ENCODE results near the gene HK2. TPM values are rescaled to one million over a fixed set of nuclear protein-coding genes. Genes with fewer than 3 reads are reported as not detected.
A peak's percentile ranks its signal among the peaks of the same experiment; 100 is the strongest.

The HK2 gene
- total and polyA plus RNA-seq, 2 of the 4 experiments (the other 2 are of a cell fraction): 17.4 to 20.9 TPM

DNA sequence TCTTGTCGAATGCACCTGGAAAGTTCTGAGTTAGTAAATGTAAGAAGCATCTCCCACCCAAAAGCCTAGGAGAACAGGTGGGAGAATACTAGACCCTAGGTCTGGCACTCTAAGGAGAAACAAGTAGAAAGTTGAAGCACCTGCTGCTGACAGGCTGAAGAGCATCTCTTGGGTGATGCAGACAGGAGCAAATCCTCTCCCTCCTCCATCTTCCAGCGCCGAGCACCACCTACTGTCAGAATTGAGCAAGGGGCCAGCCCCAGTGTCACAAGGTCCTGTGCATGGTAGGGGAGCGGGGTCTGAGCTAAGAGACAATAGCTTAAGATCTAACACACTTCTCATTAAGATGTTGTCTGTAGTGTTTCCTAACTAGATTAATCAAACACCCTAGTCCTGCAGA, 52.9 kb downstream of the HK2 start:
- TF ChIP-seq RCOR1 (IDR thresholded peaks at IDR 0.05; ENCODE audit: insufficient replicate concordance, low read length) (no peak), MXI1 (IDR thresholded peaks at IDR 0.05; ENCODE audit: borderline replicate concordance, low read depth, low read length) (no peak), NFE2L2 (IDR thresholded peaks at IDR 0.05; ENCODE audit: low read depth, low read length) (no peak), SMC3 (IDR thresholded peaks at IDR 0.05; ENCODE audit: low read depth, low read length) (no peak), MAFK (IDR thresholded peaks at IDR 0.05; ENCODE audit: low read depth, low read length) (no peak), FOS (IDR thresholded peaks at IDR 0.05; ENCODE audit: low read depth, low read length) (no peak), CEBPB (IDR thresholded peaks at IDR 0.05; ENCODE audit: low read depth, low read length) (no peak), RFX5 (IDR thresholded peaks at IDR 0.05; ENCODE audit: low read depth, low read length) (no peak)
- TF ChIP-seq, protein P1, sequence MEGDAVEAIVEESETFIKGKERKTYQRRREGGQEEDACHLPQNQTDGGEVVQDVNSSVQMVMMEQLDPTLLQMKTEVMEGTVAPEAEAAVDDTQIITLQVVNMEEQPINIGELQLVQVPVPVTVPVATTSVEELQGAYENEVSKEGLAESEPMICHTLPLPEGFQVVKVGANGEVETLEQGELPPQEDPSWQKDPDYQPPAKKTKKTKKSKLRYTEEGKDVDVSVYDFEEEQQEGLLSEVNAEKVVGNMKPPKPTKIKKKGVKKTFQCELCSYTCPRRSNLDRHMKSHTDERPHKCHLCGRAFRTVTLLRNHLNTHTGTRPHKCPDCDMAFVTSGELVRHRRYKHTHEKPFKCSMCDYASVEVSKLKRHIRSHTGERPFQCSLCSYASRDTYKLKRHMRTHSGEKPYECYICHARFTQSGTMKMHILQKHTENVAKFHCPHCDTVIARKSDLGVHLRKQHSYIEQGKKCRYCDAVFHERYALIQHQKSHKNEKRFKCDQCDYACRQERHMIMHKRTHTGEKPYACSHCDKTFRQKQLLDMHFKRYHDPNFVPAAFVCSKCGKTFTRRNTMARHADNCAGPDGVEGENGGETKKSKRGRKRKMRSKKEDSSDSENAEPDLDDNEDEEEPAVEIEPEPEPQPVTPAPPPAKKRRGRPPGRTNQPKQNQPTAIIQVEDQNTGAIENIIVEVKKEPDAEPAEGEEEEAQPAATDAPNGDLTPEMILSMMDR (conservative IDR thresholded peaks at IDR 0.05; ENCODE audit: low read depth, low read length): no peak
- BruUV-seq (replicated peaks): no TSS peak
- ATAC-seq (ENCODE audit: low read depth): no peak; the same call in 1 of the 2 replicates
- Histone ChIP-seq H3K9ac (ENCODE audit: low read depth, low read length) (no peak overlapping the region), H2BK20ac (ENCODE audit: low read depth, low read length) (peak overlapping the region; percentile 82; the same call in 1 of the 2 replicates), H2AK5ac (ENCODE audit: low read depth, low read length) (peak overlapping the region; percentile 49), H3K4me3 (ENCODE audit: insufficient read depth, low read depth, low read length) (no peak overlapping the region), H3K18ac (ENCODE audit: low read depth, low read length) (no peak overlapping the region), H3K9me3 (ENCODE audit: control insufficient read depth, insufficient read depth, low read length) (no peaks in the 10 kb centered on the region), H3K27ac (ENCODE audit: insufficient read depth, low read length) (peak overlapping the region; percentile 62; the same call in 1 of the 2 replicates), H3K14ac (replicated peaks; ENCODE audit: low read depth, low read length) (peak overlapping the region; percentile 75), H3K4me1 (ENCODE audit: control insufficient read depth, insufficient read depth, low read length) (peaks cover 16% of the 10 kb centered on the region), H3K9me1 (ENCODE audit: insufficient read depth, low read length) (peaks cover 34% of the 10 kb centered on the region), H3K23ac (ENCODE audit: low read depth, low read length) (peak overlapping the region; percentile 18; the same call in 1 of the 2 replicates), H2AK9ac (replicated peaks; ENCODE audit: low read depth, low read length, poor library complexity) (peak overlapping the region; percentile 3), H3K4ac (ENCODE audit: low read depth, low read length) (peak overlapping the region; percentile 92), H4K91ac (ENCODE audit: insufficient read depth, low read depth, low read length) (peak overlapping the region; percentile 70; the same call in 1 of the 2 replicates), H2BK15ac (ENCODE audit: low read depth, low read length) (peak overlapping the region; percentile 26; the same call in 1 of the 3 replicates), H4K5ac (ENCODE audit: low read depth, low read length) (no peak overlapping the region), H2BK5ac (ENCODE audit: low read depth, low read length, poor library complexity, severe bottlenecking) (peak overlapping the region; percentile 69), H3K4me2 (ENCODE audit: low read depth, low read length) (no peak overlapping the region), H2BK120ac (ENCODE audit: low read depth, low read length) (peak overlapping the region; percentile 93), H3K27me3 (ENCODE audit: control insufficient read depth, insufficient read depth, low read length) (no peaks in the 10 kb centered on the region), H3K56ac (ENCODE audit: extremely low read depth, insufficient read depth, low read length) (no peak overlapping the region; the same call in 1 of the 2 replicates), H2AFZ (replicated peaks; ENCODE audit: low read length, poor library complexity) (no peak overlapping the region), H3K36me3 (ENCODE audit: control insufficient read depth, insufficient read depth, low read length) (peaks cover 76% of the 10 kb centered on the region), H3K79me1 (ENCODE audit: low read depth in 1 of 2, low read length in 2 of 2) (peaks cover 4 to 17% of the 10 kb centered on the region in 2 experiments; a peak in 3 of 4 replicates), H4K20me1 (ENCODE audit: insufficient read depth, low read length) (peaks cover 8% of the 10 kb centered on the region; the same call in 1 of the 2 replicates), H4K8ac (ENCODE audit: low read depth in 2 of 2, low read length in 2 of 2) (peak overlapping the region in 1 of 2 experiments; percentile 76; a peak in 2 of 4 replicates)
- dilution Hi-C loops (cut with HindIII; ENCODE audit: low sequenced_read_pairs, unreplicated experiment): no loop called here
- in situ Hi-C loops (cut with MboI; ENCODE audit: low sequenced_read_pairs): no loop called here
- POLR2A ChIA-PET (ENCODE audit: unreplicated experiment): no interaction called here
- no peak for DNase-seq
- no CpG with 5 or more reads among the region's 4 CpGs for WGBS, 2 experiments (ENCODE audit: extremely low coverage in 2 of 2, insufficient read length in 1 of 2)
- intact Hi-C loops (cut with micrococcal nuclease): no loop called here
- CTCF ChIA-PET: interaction anchor here (0.6 kb wide), 1 partner anchor 169 kb away, joined by 3 read pairs; no protein-coding TSS in a partner anchor

All from IMR-90 (cell line).